Measurements from ENCODE around the gene MTMR1.

The MTMR1 gene

GRCh38 chrX:150688911-150689451, 4.2 kb upstream of the MTMR1 start:
- Histone ChIP-seq H3K4me1 (ENCODE audit: insufficient read depth, low read length) (peaks cover 7% of the 10 kb centered on the region), H3K36me3 (ENCODE audit: insufficient read depth, low read length) (no peaks in the 10 kb centered on the region), H3K9ac (ENCODE audit: low read depth, low read length) (peak overlapping the region; percentile 23; the same call in 1 of the 2 replicates), H3K9me3 (ENCODE audit: control insufficient read depth, insufficient read depth, low read length) (no peaks in the 10 kb centered on the region; the same call in 1 of the 2 replicates)

DNA sequence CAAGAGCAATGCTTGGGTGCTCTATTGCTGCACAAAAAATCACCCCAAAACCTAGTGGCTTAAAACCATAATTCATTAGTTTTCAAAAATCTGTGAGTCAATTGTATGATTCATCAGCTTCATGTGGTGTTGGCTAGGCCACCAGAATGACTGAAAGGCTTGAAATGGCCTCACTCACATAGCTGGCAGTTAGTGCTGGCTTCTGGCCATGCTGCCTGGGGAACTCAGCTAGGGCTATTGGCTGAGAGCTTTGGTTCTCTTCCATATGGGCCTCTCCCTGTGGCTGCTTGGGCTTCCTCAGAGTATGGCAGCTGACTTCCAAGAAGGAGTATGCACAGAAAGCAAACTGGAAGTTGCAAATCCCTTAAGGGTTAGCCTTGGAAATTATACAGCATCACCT, 3.1 kb upstream of the MTMR1 start:
- Histone ChIP-seq H3K36me3 (ENCODE audit: insufficient read depth, low read length) (no peaks in the 10 kb centered on the region), H3K9ac (ENCODE audit: low read depth, low read length) (no peak overlapping the region), H3K4me1 (ENCODE audit: insufficient read depth, low read length) (peaks cover 7% of the 10 kb centered on the region), H3K9me3 (ENCODE audit: control insufficient read depth, insufficient read depth, low read length) (no peaks in the 10 kb centered on the region; the same call in 1 of the 2 replicates)

DNA sequence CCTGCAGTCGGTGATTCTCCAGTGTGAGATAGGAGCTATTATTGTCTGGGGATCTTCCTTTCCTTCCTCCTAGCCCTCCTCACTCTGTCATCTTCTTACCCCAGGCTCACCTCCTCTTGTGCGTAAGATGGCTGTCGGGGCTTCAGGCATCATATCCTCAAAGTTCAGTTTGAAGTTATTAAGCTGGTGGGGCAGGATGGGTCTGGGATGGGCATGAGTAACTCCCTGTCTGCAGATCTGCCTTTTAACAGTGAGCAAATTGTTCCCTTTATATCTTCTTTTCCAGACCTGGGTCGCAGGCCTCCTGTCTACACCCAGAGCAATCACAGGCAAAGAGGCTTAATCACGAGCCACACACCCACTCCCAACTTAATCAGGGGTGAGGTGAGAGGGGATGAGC, 900 bp upstream of the MTMR1 start:
- Histone ChIP-seq H3K9me3 (ENCODE audit: control insufficient read depth, insufficient read depth, low read length) (no peaks in the 10 kb centered on the region; the same call in 1 of the 2 replicates), H3K4me1 (ENCODE audit: insufficient read depth, low read length) (peaks cover 7% of the 10 kb centered on the region), H3K36me3 (ENCODE audit: insufficient read depth, low read length) (no peaks in the 10 kb centered on the region), H3K9ac (ENCODE audit: low read depth, low read length) (peak overlapping the region; percentile 58; the same call in 1 of the 2 replicates)

- peaks cover 2% of the 10 kb centered on the region; the same call in 1 of the 2 replicates for H3K4me1 ChIP-seq (ENCODE audit: insufficient read depth, low read length)
- H3K9me3 ChIP-seq (ENCODE audit: control insufficient read depth, insufficient read depth, low read length) = no peaks in the 10 kb centered on the region; the same call in 1 of the 2 replicates
- peak overlapping the region; percentile 37; the same call in 1 of the 2 replicates for H3K9ac ChIP-seq (ENCODE audit: low read depth, low read length)
- H3K36me3 ChIP-seq (ENCODE audit: insufficient read depth, low read length) = no peaks in the 10 kb centered on the region
These were observed 754 bp downstream of the MTMR1 start for GRCh38 chrX:150693725-150694574.

DNA sequence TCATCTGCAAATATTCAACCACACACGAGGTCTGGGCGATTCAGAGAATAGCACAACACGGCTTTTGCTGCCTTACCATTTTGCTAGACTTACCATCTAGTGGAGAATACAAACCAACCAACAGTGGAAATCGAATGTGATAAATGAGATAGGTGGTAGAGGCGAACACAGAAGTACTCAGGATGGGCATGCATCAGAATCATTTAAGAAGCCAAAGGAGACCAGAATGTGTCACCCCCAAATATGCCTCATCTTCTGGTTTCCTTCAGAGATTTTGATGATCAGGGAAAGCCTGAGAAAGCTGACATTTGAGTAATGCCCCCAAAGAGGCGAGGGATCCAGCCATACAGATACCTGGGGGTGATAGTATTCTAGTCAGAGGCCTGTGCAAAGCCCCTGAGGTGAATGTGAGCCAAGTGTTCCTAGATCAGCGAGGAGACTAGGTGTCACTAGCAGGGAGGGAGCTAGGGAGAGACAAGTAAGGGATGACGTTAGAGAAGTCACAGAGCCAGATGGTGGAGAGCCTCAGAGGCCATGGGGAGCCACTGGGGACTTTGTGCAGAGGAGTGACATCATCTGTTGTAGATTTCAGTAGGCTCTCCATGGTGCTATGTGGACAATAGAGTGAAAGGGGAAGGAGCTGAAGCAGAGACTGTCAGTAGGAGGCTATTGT, 1.7 kb downstream of the MTMR1 start:
- Histone ChIP-seq H3K9ac (ENCODE audit: low read depth, low read length) (no peak overlapping the region), H3K9me3 (ENCODE audit: control insufficient read depth, insufficient read depth, low read length) (no peaks in the 10 kb centered on the region; the same call in 1 of the 2 replicates), H3K36me3 (ENCODE audit: insufficient read depth, low read length) (no peaks in the 10 kb centered on the region), H3K4me1 (ENCODE audit: insufficient read depth, low read length) (no peaks in the 10 kb centered on the region)

GRCh38 chrX:150696331-150696730, 3.1 kb downstream of the MTMR1 start:
- H3K9ac ChIP-seq (ENCODE audit: low read depth, low read length) = no peak overlapping the region
- H3K4me1 ChIP-seq (ENCODE audit: insufficient read depth, low read length) = no peaks in the 10 kb centered on the region
- H3K9me3 ChIP-seq (ENCODE audit: control insufficient read depth, insufficient read depth, low read length) = no peaks in the 10 kb centered on the region
- H3K36me3 ChIP-seq (ENCODE audit: insufficient read depth, low read length) = no peaks in the 10 kb centered on the region

DNA sequence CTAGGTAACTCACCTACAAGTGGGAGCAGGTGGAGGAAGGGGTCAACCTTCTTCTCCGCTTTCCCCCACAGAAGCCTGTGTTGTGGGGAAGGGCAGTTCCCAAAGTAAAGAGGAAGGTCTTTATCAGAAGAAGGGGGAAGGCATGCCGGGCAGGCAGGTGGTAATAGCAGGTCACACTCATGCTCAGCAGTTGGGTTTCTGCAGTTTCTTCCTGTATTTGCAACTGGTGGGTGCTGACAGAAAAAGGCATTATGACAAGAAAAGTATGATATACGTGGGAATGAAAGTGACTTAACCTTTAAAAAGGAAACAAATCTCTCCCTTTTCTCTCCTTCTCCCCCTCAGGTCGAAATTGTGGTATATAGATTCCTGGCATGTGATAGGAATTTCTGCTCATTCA, 3.7 kb downstream of the MTMR1 start:
- Histone ChIP-seq H3K9ac (ENCODE audit: low read depth, low read length) (no peak overlapping the region), H3K9me3 (ENCODE audit: control insufficient read depth, insufficient read depth, low read length) (no peaks in the 10 kb centered on the region), H3K4me1 (ENCODE audit: insufficient read depth, low read length) (no peaks in the 10 kb centered on the region), H3K36me3 (ENCODE audit: insufficient read depth, low read length) (no peaks in the 10 kb centered on the region)

DNA sequence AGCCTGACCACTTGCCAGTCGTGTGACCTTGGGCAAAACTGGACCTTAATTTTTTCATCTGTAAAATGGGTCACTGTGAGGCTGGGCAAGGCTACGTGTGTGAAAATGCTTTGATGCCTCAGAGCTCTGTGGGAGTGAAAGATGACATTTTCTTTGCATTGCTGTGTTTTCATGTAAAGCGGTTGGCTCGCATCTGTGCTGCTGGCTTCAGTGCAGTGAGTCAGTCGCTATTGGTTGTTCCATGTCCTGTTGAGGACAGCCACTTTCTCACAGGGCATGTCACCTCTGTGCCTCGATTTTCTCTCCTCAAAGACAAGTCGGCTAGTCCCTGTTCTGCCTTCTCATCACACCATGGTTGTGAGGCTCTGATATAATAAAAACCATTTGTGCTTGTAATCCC, 4.4 kb downstream of the MTMR1 start:
- H3K36me3 ChIP-seq (ENCODE audit: insufficient read depth, low read length) = no peaks in the 10 kb centered on the region
- H3K9ac ChIP-seq (ENCODE audit: low read depth, low read length) = no peak overlapping the region
- H3K4me1 ChIP-seq (ENCODE audit: insufficient read depth, low read length) = no peaks in the 10 kb centered on the region
- no peaks in the 10 kb centered on the region for H3K9me3 ChIP-seq (ENCODE audit: control insufficient read depth, insufficient read depth, low read length)

DNA sequence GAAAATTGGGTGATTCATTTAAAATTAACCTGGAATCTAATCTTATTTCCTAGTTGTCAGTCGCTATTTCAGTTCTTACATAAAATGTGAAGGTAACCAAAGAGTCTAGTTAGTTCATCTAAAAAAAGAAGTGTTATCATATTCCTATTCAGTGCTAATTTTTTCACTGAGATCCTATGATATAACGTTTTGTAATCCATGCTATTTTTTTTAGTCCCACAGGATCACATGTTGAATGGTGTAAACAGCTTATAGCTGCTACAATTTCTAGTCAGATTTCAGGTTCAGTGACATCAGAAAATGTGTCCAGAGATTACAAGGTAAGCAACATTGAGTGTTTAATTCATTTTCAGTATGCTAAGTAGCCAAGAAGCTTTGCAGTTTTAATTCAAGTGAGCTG, 5.8 kb downstream of the MTMR1 start:
- Histone ChIP-seq H3K36me3 (ENCODE audit: insufficient read depth, low read length) (no peaks in the 10 kb centered on the region), H3K9me3 (ENCODE audit: control insufficient read depth, insufficient read depth, low read length) (no peaks in the 10 kb centered on the region), H3K9ac (ENCODE audit: low read depth, low read length) (no peak overlapping the region), H3K4me1 (ENCODE audit: insufficient read depth, low read length) (no peaks in the 10 kb centered on the region)

DNA sequence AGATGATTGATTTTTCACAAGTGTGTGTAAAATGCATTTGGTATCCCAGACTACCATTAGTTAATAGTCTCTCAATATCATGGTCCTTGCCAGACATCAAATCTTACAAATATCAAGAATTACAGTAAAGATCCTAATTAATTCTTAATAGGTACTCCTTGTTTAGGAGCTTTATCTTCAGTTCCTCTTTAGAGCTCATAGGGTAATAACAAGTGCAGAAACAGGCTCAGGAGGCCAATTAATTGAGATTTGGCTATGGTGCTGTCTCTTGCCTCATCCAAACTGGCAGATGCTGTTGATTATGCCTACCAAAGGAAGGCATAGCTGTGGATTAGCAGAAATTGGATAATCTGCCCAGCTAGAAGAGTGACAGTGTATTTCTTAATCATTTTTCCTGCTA, 6.9 kb downstream of the MTMR1 start:
- Histone ChIP-seq H3K9me3 (ENCODE audit: control insufficient read depth, insufficient read depth, low read length) (peaks cover 2% of the 10 kb centered on the region; the same call in 1 of the 2 replicates), H3K9ac (ENCODE audit: low read depth, low read length) (no peak overlapping the region), H3K36me3 (ENCODE audit: insufficient read depth, low read length) (no peaks in the 10 kb centered on the region), H3K4me1 (ENCODE audit: insufficient read depth, low read length) (no peaks in the 10 kb centered on the region)

DNA sequence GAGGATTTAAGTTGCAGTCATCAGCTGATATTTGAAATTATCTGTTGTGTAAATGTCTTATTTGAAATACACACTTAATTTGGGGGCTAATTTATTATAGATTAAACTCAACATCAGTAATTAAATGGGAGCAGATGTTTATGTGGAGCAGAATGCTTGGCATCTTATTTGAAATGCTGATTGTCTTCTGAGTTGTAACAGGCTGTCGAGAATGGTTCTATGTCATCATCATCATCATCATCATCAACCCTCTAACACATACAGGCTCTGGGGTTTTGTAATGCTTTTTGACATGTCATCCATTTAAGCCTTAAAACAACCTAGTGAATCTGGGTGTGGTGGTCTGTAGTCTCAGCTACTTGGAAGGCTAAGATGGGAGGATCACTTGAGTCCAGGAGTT, 8.2 kb downstream of the MTMR1 start:
- Histone ChIP-seq H3K36me3 (ENCODE audit: insufficient read depth, low read length) (no peaks in the 10 kb centered on the region; the same call in 1 of the 2 replicates), H3K4me1 (ENCODE audit: insufficient read depth, low read length) (no peaks in the 10 kb centered on the region), H3K9ac (ENCODE audit: low read depth, low read length) (no peak overlapping the region), H3K9me3 (ENCODE audit: control insufficient read depth, insufficient read depth, low read length) (peaks cover 7% of the 10 kb centered on the region; the same call in 1 of the 2 replicates)

- Histone ChIP-seq H3K9ac (ENCODE audit: low read depth, low read length) (no peak overlapping the region), H3K4me1 (ENCODE audit: insufficient read depth, low read length) (no peaks in the 10 kb centered on the region), H3K9me3 (ENCODE audit: control insufficient read depth, insufficient read depth, low read length) (peaks cover 7% of the 10 kb centered on the region; the same call in 1 of the 2 replicates), H3K36me3 (ENCODE audit: insufficient read depth, low read length) (no peaks in the 10 kb centered on the region; the same call in 1 of the 2 replicates)
These were observed 9.9 kb downstream of the MTMR1 start for GRCh38 chrX:150702966-150703694.

GRCh38 chrX:150703695-150703974, 10.4 kb downstream of the MTMR1 start:
- Histone ChIP-seq H3K9ac (ENCODE audit: low read depth, low read length) (no peak overlapping the region), H3K9me3 (ENCODE audit: control insufficient read depth, insufficient read depth, low read length) (peaks cover 7% of the 10 kb centered on the region; the same call in 1 of the 2 replicates), H3K36me3 (ENCODE audit: insufficient read depth, low read length) (no peaks in the 10 kb centered on the region; the same call in 1 of the 2 replicates), H3K4me1 (ENCODE audit: insufficient read depth, low read length) (no peaks in the 10 kb centered on the region)

DNA sequence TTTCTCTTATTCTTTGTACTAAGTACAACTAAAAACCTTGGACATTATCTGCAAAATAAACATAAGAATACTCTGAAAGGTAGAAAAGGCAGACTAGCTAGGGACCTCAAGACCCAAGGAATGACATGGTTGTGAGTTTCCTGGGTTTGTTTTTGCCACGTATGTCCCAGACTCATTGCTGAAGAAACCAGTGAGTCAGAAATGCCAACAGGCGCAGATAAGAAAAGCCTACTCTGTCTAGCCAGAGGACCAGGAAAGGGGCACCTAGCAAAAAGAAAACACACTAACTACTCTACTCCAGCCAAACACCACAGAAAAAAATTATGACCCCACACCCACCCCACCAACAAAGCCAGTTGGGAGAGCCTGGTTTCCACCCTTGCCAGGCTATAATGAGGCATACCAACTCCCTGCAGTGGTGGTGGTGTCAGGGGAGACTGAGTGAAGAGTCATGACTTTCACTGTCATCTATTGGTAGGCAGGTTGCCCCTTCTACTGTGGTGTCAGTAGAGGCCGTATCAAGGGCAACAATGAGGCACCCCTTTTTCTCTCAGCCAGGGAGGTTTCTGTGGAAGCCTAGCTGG, 10.9 kb downstream of the MTMR1 start:
- Histone ChIP-seq H3K36me3 (ENCODE audit: insufficient read depth, low read length) (no peaks in the 10 kb centered on the region; the same call in 1 of the 2 replicates), H3K9ac (ENCODE audit: low read depth, low read length) (no peak overlapping the region), H3K9me3 (ENCODE audit: control insufficient read depth, insufficient read depth, low read length) (peaks cover 7% of the 10 kb centered on the region; the same call in 1 of the 2 replicates), H3K4me1 (ENCODE audit: insufficient read depth, low read length) (no peaks in the 10 kb centered on the region)
